Measurements from ENCODE around the gene CFAP77.
A peak's percentile ranks its signal among the peaks of the same experiment; 100 is the strongest.

The CFAP77 gene

DNA sequence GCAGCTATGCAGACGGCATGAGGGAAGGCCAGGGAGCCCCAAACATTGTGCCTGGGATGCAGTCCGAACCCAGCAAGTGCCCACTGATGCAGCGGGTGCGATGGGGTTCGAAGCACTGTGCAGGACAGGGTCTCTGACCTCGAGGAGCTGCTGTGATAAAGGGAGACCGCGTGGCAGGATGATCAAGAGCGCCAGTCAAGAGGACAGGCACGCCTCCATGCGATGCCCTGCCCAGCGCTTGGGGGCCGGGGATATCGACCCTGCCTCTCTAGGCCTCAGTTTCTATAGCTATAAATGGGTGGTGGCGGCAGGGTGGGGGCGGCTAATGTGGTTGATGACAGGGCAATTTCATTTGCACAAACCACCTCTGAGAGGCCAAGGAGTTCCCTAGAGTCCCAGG is 87.7 kb downstream of the CFAP77 start:
- no peak for DNase-seq

- DNase-seq: no peak
Measured at GRCh38 chr9:132498531-132499210, 88.7 kb downstream of the CFAP77 start.

DNA sequence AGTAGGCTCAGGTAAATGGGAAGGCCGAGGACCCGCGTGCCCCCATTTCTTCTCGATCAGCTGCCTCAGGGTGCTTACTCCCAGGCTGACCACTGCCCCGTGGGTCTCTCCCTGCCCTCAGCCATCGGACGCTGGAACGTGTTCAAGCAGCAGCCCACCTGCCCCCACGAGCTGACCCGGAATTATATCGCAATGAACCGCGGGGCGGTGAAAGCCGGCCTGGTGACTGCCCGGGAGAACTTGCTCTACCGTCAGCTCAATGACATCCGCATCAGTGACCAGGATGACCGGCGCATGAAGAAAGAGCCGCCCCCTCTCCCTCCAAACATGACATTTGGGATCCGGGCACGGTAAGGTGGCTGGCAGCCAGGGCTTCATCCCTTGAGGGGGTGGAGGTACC is 89.2 kb downstream of the CFAP77 start:
- no peak for DNase-seq

GRCh38 chr9:132500193-132500592 is 90.2 kb downstream of the CFAP77 start:
- DNase-seq: no peak

DNA sequence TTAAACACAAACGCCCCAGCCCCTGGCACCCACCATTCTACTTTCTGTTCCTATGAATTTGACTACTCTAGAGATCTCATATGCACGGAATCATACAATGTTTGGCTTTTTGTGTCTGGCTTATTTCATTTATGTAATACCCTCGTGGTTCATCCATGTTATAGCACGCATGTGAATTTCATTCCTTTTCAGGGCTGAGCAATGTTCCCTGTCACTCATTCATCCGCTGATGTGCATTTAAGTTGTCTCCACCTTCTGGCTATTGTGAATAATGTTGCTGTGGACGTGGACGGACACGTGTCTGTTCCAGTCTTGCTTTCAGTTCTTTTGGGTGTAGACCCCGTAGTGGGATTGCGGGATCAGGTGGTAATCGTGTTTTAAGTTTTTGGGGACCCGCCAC is 92.5 kb downstream of the CFAP77 start:
- no peak for DNase-seq

DNA sequence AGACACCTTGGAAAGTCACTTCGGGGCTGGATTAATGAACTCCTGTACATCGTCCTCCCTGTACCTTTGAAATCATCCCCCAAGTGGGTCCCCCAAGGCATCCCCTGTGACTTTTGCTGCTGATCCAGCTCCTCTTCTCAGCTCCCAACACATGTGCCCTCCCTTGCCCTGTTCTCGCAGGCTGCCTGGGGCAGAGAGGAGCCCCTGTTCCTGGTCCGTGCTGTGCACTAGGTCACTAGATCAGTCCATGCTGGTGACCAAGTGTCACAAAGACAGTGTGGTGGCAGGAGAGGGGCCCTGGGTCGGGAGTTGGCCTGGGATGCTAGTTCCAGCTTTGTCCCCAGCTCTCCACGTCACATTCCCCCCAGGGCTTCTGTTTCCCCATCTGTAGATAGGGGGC is 93.1 kb downstream of the CFAP77 start:
- no peak for DNase-seq

GRCh38 chr9:132504488-132504887 is 94.5 kb downstream of the CFAP77 start:
- no peak for DNase-seq

DNA sequence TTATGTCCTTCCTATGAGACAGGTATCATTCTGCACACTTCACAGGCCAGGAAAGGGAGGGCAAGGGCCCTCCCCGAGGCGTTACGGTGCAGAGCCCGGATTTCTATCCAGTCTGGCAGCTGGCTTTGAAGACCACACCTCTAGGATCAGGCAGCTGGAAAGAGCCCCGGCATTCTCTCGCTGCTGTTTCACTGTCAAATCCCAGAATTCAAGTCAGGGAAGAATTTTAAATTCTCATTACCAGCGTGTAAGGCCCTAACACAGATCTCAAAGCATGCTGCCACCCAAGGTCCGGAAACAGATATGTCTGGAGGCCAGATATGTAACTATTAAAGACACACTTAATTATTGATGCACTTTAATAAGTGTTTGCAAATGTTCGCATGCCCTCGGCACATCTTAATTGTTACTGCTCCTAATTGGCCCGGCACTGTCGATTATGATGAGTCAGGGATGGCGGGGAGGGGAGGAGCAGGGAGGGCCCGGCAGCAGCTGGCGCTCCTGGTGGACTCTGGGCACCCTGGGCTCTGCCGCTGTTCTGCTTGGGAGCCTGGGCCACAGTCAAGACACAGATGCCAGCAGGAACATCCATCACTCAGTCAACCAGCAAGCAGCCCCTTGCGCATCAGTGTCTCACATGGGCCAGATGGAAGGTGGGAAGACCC is 96.1 kb downstream of the CFAP77 start:
- DNase-seq: no peak

DNA sequence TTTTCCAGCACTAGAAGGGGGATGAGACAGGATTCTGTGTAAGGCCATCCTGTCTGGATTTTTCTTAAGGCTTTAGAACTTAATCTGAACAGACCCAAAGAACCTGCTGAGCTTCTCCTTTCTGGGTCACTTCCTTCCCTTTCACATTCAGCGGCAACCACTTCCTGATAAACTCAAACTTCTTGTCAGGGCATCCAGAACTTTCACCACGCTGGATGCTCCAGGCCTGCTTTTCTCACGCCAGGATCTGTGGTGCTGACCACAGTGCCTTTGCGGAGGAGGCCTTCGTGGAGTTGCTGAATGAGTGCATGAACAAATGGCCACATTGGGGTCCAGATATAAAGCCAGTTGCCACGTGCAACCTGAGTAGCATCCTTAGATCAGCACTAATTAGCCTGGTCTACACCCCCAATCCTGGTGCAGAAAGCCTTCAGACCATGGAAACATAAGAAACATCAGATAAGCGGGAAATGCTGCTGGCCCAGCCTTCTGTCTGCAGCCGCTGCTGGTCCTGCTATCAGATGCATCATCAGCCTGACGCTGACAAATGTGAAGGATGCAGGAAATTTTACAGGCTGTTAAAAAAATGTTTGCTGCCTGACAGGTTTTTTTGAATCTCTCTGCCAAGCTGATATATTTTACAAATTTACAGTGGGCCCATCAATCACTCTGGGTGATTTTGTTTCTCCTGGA is 97.1 kb downstream of the CFAP77 start:
- DNase-seq: no peak

DNA sequence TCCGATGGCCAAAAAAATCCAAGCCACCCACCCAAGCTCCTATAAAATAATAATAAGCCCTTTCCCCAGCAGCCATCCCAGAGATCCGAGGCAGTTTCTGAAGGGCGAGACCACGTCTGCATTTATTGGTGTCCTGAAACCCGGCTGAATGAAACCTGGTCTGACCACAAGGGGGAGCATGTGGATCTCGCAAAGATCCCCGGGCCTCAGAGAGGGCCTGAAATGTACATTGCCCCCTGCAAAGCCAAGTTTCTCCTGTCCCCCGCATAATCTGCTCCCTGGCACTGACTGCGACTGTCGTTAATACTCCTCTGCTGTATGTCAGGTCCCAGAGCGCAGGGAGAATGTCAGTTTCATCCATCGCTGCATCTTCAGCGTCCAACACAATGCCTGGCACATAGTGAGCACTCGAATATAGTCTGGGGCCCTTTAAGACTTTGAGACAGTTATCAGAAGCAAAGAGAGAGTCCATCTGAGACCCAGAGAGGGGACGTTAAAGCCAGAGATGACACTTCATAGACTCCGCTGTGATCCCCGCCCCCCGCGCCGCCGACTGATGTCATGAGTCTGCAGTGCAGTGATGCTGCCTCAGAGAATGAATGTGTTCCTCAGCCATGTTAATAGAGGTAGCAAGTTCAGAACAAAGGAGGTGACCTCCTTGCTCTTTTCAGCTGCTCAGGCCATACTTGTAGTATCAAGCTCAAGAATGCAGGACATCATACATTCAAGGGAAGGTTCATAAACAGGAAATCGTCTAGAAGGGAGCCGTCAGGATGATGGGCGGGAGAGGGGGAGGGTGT is 97.9 kb downstream of the CFAP77 start:
- peak; percentile 67 for DNase-seq

DNA sequence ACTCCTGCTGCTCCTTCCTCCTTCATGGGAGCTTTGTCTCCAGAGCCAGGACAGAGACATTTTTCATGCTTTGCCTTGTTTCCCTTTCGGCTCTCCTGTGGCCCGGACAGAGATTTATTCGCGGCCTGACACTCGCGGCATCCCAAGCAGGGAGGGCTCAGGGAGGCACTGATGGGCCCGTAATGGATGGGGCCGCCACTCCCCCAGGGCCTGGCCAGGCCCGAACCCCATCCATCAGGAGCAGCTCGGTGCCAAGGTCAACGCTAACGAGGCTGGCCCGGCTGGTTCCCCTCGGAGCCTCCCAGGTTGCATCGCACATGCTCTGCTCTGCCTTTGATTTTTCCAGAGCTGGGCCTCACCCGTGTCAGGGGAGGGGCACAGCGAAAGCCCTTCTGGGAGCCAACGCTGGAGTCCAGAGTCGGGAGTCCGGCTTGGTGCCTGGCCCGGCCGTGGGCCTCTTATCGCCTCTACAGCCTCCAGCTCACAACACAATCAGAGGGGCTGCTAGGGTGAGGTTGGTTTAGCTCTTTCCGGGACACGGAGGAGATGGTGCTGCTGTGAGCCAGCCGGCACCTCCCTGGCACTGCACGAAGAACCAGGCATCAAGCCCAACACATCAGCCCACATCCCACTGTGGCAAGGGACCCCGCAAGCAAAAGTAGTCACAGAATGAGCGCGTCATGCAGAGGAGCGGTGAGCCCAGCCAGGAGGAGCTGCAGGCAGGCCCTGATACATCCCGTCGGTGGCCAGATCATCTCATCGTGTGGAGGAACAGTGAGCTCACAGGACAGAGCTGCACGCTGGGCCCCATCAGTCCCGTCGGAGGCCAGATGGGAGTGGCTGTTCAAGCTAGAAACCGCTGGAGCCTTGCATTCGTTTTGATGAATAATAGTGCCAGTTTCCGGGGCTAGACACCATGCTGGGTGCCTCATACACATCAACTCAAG is 100.2 kb downstream of the CFAP77 start:
- DNase-seq: no peak

DNA sequence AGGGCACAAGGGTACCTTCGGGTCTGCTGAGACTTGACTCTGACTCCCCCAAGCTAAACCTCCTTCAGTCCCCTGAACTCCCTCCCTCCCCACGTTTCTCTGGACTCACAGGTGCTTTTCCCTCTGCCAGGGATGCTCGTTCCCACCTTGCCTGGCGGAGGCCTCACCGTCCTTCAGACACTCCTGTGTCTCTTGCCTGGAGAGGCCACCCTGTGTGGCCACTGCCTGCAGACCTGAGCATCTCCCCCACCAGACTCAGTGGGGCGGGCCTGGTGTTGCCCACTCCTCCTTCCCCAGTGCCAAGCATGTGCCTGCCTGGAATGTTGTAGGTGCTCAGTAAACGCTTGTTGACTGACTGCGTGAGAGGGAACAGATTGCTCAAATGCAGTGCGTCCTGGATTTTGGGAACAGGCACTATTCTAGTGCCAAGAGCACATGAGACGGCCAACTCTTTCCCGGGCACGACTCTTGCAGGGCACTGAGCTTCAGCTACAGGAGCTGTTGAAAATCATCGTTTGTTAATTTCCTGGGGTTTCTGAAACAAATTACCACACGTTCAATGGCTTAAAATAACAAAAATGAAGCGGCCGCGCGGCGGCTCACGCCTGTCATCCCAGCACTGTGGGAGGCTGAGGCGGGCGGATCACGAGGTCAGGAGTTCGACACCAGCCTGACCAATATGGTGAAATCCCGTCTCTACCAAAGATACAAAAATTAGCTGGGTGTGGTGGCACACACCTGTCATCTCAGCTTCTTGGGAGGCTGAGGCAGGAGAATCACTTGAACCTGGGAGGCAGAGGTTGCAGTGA is 101.4 kb downstream of the CFAP77 start:
- no peak for DNase-seq

DNA sequence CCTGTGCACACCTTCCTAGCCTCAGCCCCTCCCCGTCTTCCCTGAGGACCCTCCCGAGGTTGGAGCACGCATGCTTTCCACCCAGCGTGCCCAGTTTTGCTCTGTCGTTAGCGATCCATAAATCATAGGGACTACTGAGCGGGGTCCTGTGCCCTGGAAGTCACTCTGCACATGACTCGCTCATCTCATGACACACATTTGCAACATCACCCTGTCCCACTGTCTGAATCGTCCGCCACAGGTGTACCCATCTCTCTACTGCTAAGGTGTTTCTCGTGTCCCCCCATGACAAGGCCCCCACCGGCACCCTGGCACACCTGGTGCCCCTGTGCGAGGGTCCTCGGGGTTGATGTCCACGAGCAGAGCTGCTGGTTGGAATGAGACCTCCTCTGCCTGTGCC is 103.4 kb downstream of the CFAP77 start:
- DNase-seq: no peak

DNA sequence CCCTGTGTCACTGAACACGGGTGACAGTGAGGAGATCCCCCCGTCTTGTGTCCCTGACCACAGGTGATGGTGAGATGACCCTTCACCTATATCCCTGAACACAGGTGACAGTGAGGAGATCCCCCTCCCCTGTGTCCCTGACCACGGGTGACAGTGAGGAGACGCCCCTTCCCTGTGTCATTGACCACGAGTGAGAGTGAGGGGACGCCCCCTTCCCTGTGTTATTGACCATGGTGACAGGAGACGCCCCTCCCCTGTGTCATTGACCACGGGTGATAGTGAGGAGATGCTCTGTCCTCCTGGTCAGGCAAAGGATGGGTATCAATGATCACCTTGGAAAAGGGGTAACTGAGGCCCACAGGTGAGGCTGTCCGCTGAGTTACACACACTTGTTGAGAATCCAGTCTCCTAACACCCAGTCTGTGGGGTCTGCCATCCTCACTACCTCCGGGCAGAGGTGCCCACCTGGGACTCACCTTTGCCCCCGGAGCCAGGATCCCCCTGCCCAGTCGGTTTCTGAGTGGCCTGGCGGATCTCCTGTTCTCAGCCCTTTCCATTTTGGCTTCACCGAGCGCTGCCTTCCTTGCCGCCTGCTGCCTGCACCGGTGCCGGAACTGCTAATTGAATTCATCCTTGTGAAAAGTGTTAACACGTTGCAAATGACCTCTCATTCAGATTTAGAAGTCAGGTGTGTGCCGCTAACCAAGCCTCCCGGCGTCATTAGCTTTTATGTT is 104.2 kb downstream of the CFAP77 start:
- no peak for DNase-seq

DNA sequence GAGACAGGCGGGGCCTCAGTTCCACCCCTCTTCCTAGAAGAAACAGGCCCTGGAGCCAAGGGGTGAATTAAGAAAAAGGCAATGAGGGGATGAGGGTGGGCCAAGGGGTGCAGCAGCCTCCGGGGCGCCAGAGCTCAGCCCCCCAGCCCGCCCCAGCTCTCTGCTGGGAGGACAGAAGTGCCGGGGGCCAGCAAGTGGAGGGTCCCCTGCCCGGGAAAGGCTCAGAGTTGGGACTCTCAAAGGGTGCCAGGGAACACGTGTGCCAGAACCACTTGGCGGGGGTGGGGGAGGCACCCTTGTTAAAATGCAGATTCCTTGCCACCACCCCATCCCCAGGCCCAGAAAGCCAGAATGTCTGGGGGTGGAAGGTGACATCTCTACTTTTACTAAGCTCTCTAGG is 104.8 kb downstream of the CFAP77 start:
- no peak for DNase-seq

DNA sequence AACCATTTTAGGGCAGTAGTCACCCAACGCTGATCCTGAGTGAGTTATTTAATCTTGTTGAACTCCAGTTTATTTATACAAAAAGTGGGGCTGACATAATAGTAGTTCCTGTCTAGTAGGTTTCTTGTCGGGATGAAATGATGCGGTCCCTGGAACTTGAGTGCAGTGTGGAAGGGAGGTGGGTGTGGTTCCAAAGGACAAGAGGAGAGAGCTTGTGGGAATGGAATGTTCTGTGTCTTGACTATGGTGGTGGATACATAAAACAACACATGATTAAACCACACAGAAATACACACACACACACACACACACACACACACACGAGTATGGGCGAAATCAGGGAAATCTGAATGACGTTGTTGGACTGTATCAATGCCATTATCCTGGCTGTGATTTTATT is 106.3 kb downstream of the CFAP77 start:
- no peak for DNase-seq

DNA sequence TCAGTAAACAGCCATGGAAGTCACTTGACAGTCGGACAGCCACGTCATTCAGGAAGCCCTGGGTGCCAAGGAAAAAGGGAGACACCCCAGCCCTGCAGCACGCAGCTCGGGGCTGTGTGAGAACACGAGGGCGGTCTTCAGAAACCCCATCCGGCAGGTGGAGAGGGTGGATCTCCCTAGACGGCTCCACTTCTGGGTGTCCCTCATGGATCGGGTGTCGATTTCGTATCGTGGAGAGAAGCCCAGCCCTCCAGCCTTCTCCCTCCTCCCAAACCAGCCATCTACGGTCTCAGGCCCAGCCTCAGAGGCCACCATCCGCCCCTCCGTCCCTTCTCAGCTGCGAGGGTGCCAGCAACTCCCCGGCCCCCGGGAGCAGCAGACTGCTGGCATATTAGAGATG is 106.9 kb downstream of the CFAP77 start:
- DNase-seq: no peak

GRCh38 chr9:132517815-132518550 is 108.0 kb downstream of the CFAP77 start:
- DNase-seq: no peak

DNA sequence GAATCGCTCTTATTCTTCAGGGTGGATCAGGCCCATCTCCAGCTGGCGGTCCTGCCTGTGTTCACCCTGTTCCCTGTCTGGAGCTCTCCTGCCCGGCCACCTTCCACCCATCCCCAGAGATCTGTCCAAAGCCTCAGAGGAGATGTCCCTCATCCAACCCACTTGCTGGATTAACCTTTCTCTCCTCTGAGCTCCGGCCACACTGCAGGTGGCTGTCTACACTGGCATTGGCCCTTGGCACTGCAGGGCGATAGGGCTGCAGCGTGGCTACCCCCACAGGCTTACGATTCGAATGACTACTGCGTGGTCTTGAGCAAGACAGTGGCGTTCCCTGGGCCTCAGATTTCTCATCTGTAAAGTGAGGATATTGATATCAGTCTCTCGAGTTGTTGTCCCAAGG is 108.6 kb downstream of the CFAP77 start:
- DNase-seq: no peak

- no peak for DNase-seq
Measured at GRCh38 chr9:132519033-132519432, 109.0 kb downstream of the CFAP77 start.

Measured in activated CD4-positive, CD25-positive, alpha-beta regulatory T cell treated with anti-CD3 and anti-CD28 coated beads, Interleukin-2, amount 50 U/mL, for 72 hours (primary cell).